ENCODE results near the gene PEX5. TPM values are rescaled to one million over a fixed set of nuclear protein-coding genes. Genes with fewer than 3 reads are reported as not detected.

PEX5 gene
- total and polyA plus RNA-seq, 2 of the 8 experiments (the other 6 are each of a cell fraction or from before 2014, with no cell fraction given): 16.8 to 50.5 TPM

- no peaks in the 10 kb centered on the region for H3K4me1 ChIP-seq (replicated peaks in 1 of 4; ENCODE audit: control insufficient read depth in 3 of 4, insufficient read depth in 4 of 4, low read length in 3 of 4)
- no peak overlapping the region for H2BK12ac ChIP-seq (ENCODE audit: low read depth, low read length)
- H2BK20ac ChIP-seq (ENCODE audit: low read length): no peak overlapping the region
- no peak overlapping the region for H3K4me2 ChIP-seq (ENCODE audit: insufficient read depth in 1 of 2, low read depth in 2 of 2, low read length in 2 of 2)
- H2BK15ac ChIP-seq (ENCODE audit: low read length): no peak overlapping the region
- no peak overlapping the region for H4K5ac ChIP-seq (ENCODE audit: insufficient read length, low read depth, low read length)
- H3K27ac ChIP-seq (ENCODE audit: low read depth, low read length): no peak overlapping the region
- H4K8ac ChIP-seq (ENCODE audit: extremely low read depth, insufficient read depth, low read length): no peak overlapping the region
- CTCF ChIA-PET (ENCODE audit: partially characterized antibody): interaction anchor here (0.7 to 9.8 kb wide), 29 partner anchors 8 to 199 kb away, joined by 3 to 151 read pairs (median 6); partner anchors contain the start of genes C1RL, C1S, PEX5 and RBP5
- no peaks in the 10 kb centered on the region for H3K27me3 ChIP-seq (replicated peaks in 1 of 4; ENCODE audit: control insufficient read depth in 3 of 4, extremely low read depth in 1 of 4, insufficient read depth in 3 of 4, low read length in 3 of 4)
- no peak overlapping the region for H3K56ac ChIP-seq (replicated peaks; ENCODE audit: insufficient read length, low read depth, low read length)
- WGBS, 2 experiments (ENCODE audit: extremely low coverage in 1 of 2, insufficient coverage in 1 of 2, insufficient read length in 1 of 2, insufficient replicate concordance in 2 of 2, low coverage in 1 of 2, low lambda C conversion rate in 2 of 2, missing lambda C conversion rate in 1 of 2): 69% methylated on average over 4 of the region's 4 CpGs; no CpG with 5 or more reads in 1 of the 2 experiments
- H3K23me2 ChIP-seq (ENCODE audit: low read depth, low read length): no peaks in the 10 kb centered on the region
- H2AFZ ChIP-seq (ENCODE audit: low read length): no peak overlapping the region
- H3K9ac ChIP-seq (replicated peaks in 1 of 4; ENCODE audit: extremely low read depth in 1 of 4, low read depth in 3 of 4, low read length in 3 of 4): no peak overlapping the region
- DNase-seq (ENCODE audit: low read depth in 1 of 2, low spot score in 2 of 2) (no peak), FAIRE-seq (no peak)
- POLR2A ChIA-PET (ENCODE audit: partially characterized antibody): no interaction called here
- H2AK5ac ChIP-seq (ENCODE audit: low read depth, low read length): no peak overlapping the region
- no peak overlapping the region for H3K18ac ChIP-seq (ENCODE audit: extremely low read depth, low read length)
- H3K14ac ChIP-seq (ENCODE audit: insufficient read length): no peak overlapping the region
- no peak overlapping the region for H3K23ac ChIP-seq (ENCODE audit: insufficient read length)
- H2BK5ac ChIP-seq (ENCODE audit: low read depth, low read length): no peak overlapping the region
- H4K20me1 ChIP-seq (replicated peaks in 1 of 2; ENCODE audit: control insufficient read depth in 1 of 2, insufficient read depth in 2 of 2, low read length in 2 of 2): peaks cover 0 to 2% of the 10 kb centered on the region in 2 experiments
- H3K4me3 ChIP-seq (ENCODE audit: extremely low read depth in 1 of 4, insufficient read depth in 2 of 4, low read depth in 3 of 4, low read length in 4 of 4): no peak overlapping the region
- no peaks in the 10 kb centered on the region for H3K79me1 ChIP-seq (ENCODE audit: low read depth, low read length)
- H3K79me2 ChIP-seq (ENCODE audit: control insufficient read depth in 1 of 2, insufficient read depth in 2 of 2, low read length in 2 of 2): no peaks in the 10 kb centered on the region
- no peak overlapping the region for H2BK120ac ChIP-seq (replicated peaks; ENCODE audit: low read depth, low read length)
- H3K36me3 ChIP-seq (ENCODE audit: control insufficient read depth in 2 of 4, insufficient read depth in 4 of 4, low read length in 3 of 4): peaks cover 0 to 11% (median 0%) of the 10 kb centered on the region in 4 experiments; a peak in 3 of 8 replicates
- H3K9me3 ChIP-seq (ENCODE audit: insufficient read depth in 2 of 2, low read depth in 1 of 2, low read length in 1 of 2): peaks cover 0 to 3% of the 10 kb centered on the region in 2 experiments; a peak in 1 of 4 replicates
- H4K91ac ChIP-seq (replicated peaks; ENCODE audit: insufficient read length, low read length): no peak overlapping the region
- no peak overlapping the region for H3K4ac ChIP-seq (replicated peaks; ENCODE audit: insufficient read length, low read depth, low read length)
- TF ChIP-seq POLR2AphosphoS5 (IDR thresholded peaks at IDR 0.05; ENCODE audit: low read depth, low read length) (no peak), MAFK (IDR thresholded peaks at IDR 0.05; ENCODE audit: low read depth, low read length) (no peak), TBP (IDR thresholded peaks at IDR 0.05; ENCODE audit: low read depth, low read length) (no peak)
Observed at GRCh38 chr12:7145671-7146070, 43.8 kb upstream of the PEX5 start.
